ENCODE results near the gene ARHGDIB.
A peak's percentile ranks its signal among the peaks of the same experiment; 100 is the strongest.

The ARHGDIB gene

DNA sequence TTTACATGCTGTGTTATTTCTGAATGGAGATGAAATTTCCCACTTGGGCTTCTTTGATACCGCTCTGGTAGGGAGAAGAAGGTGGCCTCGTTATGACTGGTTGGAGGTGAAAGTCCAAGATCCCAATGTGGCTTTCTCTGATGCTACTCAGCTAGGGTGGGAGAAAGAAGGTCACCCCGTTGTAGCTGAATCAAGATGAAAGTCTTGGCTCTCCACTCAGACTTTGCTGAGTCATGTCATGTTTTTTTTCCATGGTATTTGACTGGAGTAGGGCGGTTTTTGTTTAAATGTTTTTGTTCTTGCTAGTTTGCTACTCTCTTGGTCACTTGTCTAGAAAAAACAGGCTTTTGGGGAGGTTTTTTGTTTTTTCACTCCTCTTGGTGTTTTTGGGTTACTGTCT lies 9.1 kb upstream of the ARHGDIB start:
- no peak overlapping the region for H3K4me3 ChIP-seq (ENCODE audit: low read length)
- TF ChIP-seq ZNF274 (IDR thresholded peaks at IDR 0.05; ENCODE audit: low read depth, low read length): no peak

DNA sequence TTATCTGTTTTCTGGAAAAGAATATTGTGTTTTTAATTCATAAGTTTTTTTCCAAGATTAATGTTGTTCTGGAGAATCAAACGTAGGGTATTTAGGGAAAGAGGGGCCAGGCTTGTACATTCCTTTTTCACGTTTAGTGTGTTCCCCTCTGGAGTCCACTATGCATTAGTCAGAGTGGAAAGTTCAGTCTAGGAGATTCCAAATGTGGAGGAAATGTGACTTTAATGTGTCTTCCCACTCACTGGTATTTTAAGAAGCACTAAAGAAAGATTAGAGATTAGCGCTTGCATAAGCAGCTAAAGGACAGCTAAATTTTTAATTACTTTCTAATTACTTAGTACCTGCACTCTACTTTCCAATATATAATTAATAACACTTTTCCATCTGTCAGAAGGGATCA lies 7.1 kb upstream of the ARHGDIB start:
- no peak overlapping the region for H3K4me3 ChIP-seq (ENCODE audit: low read length)
- TF ChIP-seq ZNF274 (IDR thresholded peaks at IDR 0.05; ENCODE audit: low read depth, low read length): no peak

- H3K4me3 ChIP-seq (ENCODE audit: low read length): no peak overlapping the region
- no peak for TF ChIP-seq ZNF274 (IDR thresholded peaks at IDR 0.05; ENCODE audit: low read depth, low read length)
These were observed 3.8 kb upstream of the ARHGDIB start for GRCh38 chr12:14965221-14965620.

GRCh38 chr12:14964406-14964805 lies 3.0 kb upstream of the ARHGDIB start:
- H3K4me3 ChIP-seq (ENCODE audit: low read length): no peak overlapping the region
- no peak for TF ChIP-seq ZNF274 (IDR thresholded peaks at IDR 0.05; ENCODE audit: low read depth, low read length)

DNA sequence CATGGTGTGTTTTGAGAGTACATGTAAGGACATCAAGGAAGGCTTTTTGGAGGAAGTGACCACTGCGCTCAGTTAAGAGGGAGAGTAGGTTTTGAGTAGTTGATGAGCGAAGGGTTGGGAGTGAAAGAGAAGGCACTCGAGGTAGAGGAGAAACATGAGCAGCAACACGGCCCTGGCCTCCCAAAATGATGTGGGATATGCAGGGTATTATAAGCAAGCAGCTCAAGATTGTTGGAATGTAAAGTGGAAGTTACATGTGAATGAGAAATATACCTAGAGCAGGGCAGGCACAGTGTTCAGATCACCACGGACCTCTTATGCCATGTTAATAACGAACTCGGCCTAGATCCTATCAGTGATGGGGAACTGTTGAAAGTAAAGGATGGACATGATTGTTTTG lies 2.1 kb upstream of the ARHGDIB start:
- no peak for TF ChIP-seq ZNF274 (IDR thresholded peaks at IDR 0.05; ENCODE audit: low read depth, low read length)
- H3K4me3 ChIP-seq (ENCODE audit: low read length): no peak overlapping the region

GRCh38 chr12:14962797-14963196 lies 1.4 kb upstream of the ARHGDIB start:
- no peak for TF ChIP-seq ZNF274 (IDR thresholded peaks at IDR 0.05; ENCODE audit: low read depth, low read length)
- H3K4me3 ChIP-seq (ENCODE audit: low read length): no peak overlapping the region; the same call in 1 of the 2 replicates

- TF ChIP-seq ZNF274 (IDR thresholded peaks at IDR 0.05; ENCODE audit: low read depth, low read length): no peak
- H3K4me3 ChIP-seq (ENCODE audit: low read length): peak overlapping the region; percentile 97; the same call in 1 of the 2 replicates
These were observed 745 bp upstream of the ARHGDIB start for GRCh38 chr12:14962153-14962539.

GRCh38 chr12:14960548-14961465 lies 594 bp downstream of the ARHGDIB start:
- no peak for TF ChIP-seq ZNF274 (IDR thresholded peaks at IDR 0.05; ENCODE audit: low read depth, low read length)
- H3K4me3 ChIP-seq (ENCODE audit: low read length): peak overlapping the region; percentile 97

GRCh38 chr12:14959916-14960496 lies 1.4 kb downstream of the ARHGDIB start:
- H3K4me3 ChIP-seq (ENCODE audit: low read length): peak overlapping the region; percentile 97
- TF ChIP-seq ZNF274 (IDR thresholded peaks at IDR 0.05; ENCODE audit: low read depth, low read length): no peak

DNA sequence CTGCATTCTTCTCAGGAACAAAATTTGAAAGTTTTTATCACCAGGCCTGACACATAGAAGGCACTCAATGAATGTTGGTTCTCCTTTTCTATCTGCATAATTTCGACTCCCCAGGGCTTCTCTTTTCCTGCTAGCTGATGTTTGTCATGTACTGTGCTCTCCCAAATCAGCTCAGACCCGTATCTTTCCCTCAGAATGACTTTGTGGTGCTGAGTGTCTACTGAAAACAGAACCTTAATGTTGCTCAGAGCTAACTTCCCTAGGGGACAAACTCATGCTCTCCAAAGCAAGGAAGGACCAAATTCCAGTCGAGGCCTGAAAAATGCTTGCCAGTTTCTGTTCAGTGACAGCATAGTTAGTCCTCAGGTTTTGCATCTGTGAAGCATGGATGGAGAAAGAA lies 1.9 kb downstream of the ARHGDIB start:
- no peak for TF ChIP-seq ZNF274 (IDR thresholded peaks at IDR 0.05; ENCODE audit: low read depth, low read length)

GRCh38 chr12:14959126-14959440 lies 2.3 kb downstream of the ARHGDIB start:
- H3K4me3 ChIP-seq (ENCODE audit: low read length): peak overlapping the region; percentile 97
- no peak for TF ChIP-seq ZNF274 (IDR thresholded peaks at IDR 0.05; ENCODE audit: low read depth, low read length)

More for the DNA sequence above, 1.9 kb downstream of the ARHGDIB start:
- peak overlapping the region; percentile 97 for H3K4me3 ChIP-seq (ENCODE audit: low read length)

DNA sequence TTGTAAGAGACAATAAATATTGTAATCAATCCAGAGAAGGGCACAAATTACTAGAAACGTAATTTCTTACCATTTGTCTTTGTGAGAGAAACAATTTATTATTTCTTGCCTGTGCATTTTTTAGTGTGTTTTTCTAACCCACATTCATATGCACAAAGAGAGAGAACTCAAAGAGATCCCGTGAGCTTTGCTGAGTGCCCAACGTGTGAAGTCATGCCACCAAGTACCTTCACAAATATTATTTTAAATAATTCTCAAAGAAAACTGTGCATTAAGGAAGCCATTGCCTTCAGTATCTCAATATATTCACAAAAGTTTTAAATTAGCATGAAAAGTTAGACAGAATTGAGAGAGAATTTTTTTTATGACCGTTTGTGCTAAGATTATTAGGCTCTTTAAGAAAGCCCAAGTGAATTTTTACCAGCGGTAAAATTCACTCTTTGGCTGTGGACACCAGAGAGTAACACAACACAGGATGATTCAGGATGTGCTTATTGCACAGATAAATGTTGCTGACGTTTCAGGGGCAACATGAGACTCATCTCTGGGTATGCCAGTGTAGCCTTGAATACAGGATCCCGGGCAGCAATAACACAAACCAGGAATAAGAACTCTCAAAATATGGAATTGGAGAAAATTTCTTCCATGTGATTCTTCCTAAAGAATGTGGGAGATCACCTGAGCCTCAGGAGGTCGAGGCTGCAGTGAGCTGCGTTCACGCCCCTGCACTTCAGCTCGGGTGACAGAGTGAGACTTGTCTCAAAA lies 2.9 kb downstream of the ARHGDIB start:
- H3K4me3 ChIP-seq (ENCODE audit: low read length): peak overlapping the region; percentile 97
- TF ChIP-seq ZNF274 (IDR thresholded peaks at IDR 0.05; ENCODE audit: low read depth, low read length): no peak

DNA sequence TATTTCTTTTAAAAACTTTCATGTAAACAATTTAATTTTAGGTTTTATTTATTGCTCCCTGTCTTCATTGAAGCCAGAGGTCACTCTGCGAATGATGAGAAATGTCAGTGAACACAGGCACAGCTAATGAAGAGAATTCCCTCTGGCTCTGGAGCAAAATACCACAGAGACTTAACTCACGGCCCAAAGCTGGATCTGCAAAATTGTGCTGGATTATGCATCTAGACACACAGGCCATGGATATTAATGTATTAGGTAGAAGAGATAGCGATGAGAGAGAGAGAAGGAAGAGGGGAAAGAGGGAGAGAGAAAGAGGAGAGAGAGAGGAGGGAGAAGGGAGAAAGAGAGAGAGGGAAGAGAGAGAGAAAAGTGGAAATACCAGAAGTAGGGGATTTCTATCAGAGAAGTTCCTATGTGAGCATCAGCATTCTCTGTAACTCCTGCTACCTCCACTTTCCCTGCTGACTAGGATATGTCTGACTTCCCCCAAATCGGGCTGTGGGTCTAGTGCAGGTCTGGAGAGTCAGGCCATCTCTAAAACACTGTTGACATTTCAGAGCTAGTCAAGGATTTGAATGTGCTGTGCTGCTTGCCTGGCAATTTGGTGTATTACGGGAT lies 3.7 kb downstream of the ARHGDIB start:
- TF ChIP-seq ZNF274 (IDR thresholded peaks at IDR 0.05; ENCODE audit: low read depth, low read length): no peak
- peak overlapping the region; percentile 39; the same call in 1 of the 2 replicates for H3K4me3 ChIP-seq (ENCODE audit: low read length)

GRCh38 chr12:14956905-14957304 lies 4.5 kb downstream of the ARHGDIB start:
- TF ChIP-seq ZNF274 (IDR thresholded peaks at IDR 0.05; ENCODE audit: low read depth, low read length): no peak
- H3K4me3 ChIP-seq (ENCODE audit: low read length): peak overlapping the region; percentile 27; the same call in 1 of the 2 replicates

Data from GM08714 (cell line).